Left ventricle myocardium superior (tissue), 1 donor: ENCODE measurements around the gene TTC13. TPM values are rescaled to one million over a fixed set of nuclear protein-coding genes. Genes with fewer than 3 reads are reported as not detected.

ENCODE experiments used
- ATAC-seq: fragments of 200-7000 bp; cut with Tn5 transposase; one replicate; pipeline ENCODE4 v1.9.1; 2020; ENCODE audit warnings: mild to moderate bottlenecking, moderate library complexity
- DNase-seq: peaks from one replicate; pipeline ENCODE4 v3.0.0-alpha.2; 2020
- intact Hi-C: fragments of 100-400 bp; cut with micrococcal nuclease; formaldehyde crosslinking; loops from one replicate; pipeline ENCODE4 v1.11.0; 2022
- total RNA-seq: library from RNA; stranded (reverse); fragmentation: NEBNext Ultra II Directional; extraction: Animal tissue kit (Norgen Biotek cat#: 25700); gene quantifications from one replicate; pipeline ENCODE4 v1.2.1, GENCODE V29; 2021
- donor health status: DM: no; HTN: yes; CAD: no; lungs with severe emphysema.

The TTC13 gene
- total RNA-seq, 1 donor from 2014 or later, result 6.2 TPM

- no peak for DNase-seq
- no peak for ATAC-seq
- intact Hi-C loops, result no loop called here
These were observed 87.2 kb downstream of the TTC13 start for GRCh38 chr1:230891413-230891812.

- intact Hi-C loops, result no loop called here
- DNase-seq (no peak), ATAC-seq (no peak)
These were observed 94.0 kb downstream of the TTC13 start for GRCh38 chr1:230884646-230885045.

- DNase-seq (no peak), ATAC-seq (peak; percentile 54)
- intact Hi-C loops, result no loop called here
These were observed 94.7 kb downstream of the TTC13 start for GRCh38 chr1:230883967-230884366.

- intact Hi-C loops, result no loop called here
- DNase-seq (no peak), ATAC-seq (no peak)
These were observed 98.9 kb downstream of the TTC13 start for GRCh38 chr1:230879778-230880177.

- ATAC-seq (peak; percentile 51), DNase-seq (no peak)
- intact Hi-C loops, result no loop called here
These were observed 100.1 kb downstream of the TTC13 start for GRCh38 chr1:230878591-230878990.

- DNase-seq (no peak), ATAC-seq (no peak)
- intact Hi-C loops, result no loop called here
These were observed 100.6 kb downstream of the TTC13 start for GRCh38 chr1:230877924-230878590.

- intact Hi-C loops, result no loop called here
- ATAC-seq (no peak), DNase-seq (no peak)
These were observed 101.3 kb downstream of the TTC13 start for GRCh38 chr1:230877146-230877923.

GRCh38 chr1:230876660-230877059 lies 102.0 kb downstream of the TTC13 start:
- intact Hi-C loops, result no loop called here
- DNase-seq (no peak), ATAC-seq (peak; percentile 52)

GRCh38 chr1:230875370-230875769 lies 103.3 kb downstream of the TTC13 start:
- intact Hi-C loops, result no loop called here
- no peak for ATAC-seq

GRCh38 chr1:230870916-230871315 lies 107.7 kb downstream of the TTC13 start:
- DNase-seq (no peak), ATAC-seq (no peak)
- intact Hi-C loops, result no loop called here

More at GRCh38 chr1:230875370-230875769, 103.3 kb downstream of the TTC13 start:
- DNase-seq, result no peak

- intact Hi-C loops, result loop anchor here (10.0 kb wide), 1 partner anchor 65 kb away; no protein-coding TSS in a partner anchor
- DNase-seq, result no peak
- no peak for ATAC-seq
These were observed 109.2 kb downstream of the TTC13 start for GRCh38 chr1:230869500-230869899.

GRCh38 chr1:230868736-230869385 lies 109.8 kb downstream of the TTC13 start:
- intact Hi-C loops, result loop anchor here (10.0 kb wide), 1 partner anchor 64 kb away; no protein-coding TSS in a partner anchor
- peak; percentile 68 for ATAC-seq
- peak; percentile 78 for DNase-seq

GRCh38 chr1:230867903-230868735 lies 110.5 kb downstream of the TTC13 start, which contains the start of gene C1orf198:
Gene C1orf198, minus strand, starts transcription at chr1:230868521. Its CDS starts 9 bp downstream, at chr1:230868512.
- ATAC-seq, result peak; percentile 92
- peak; percentile 86 for DNase-seq
- intact Hi-C loops, result loop anchor here (10.0 kb wide), 1 partner anchor 63 kb away; no protein-coding TSS in a partner anchor

- ATAC-seq, result peak; percentile 5
- intact Hi-C loops, result loop anchor here (10.0 kb wide), 1 partner anchor 63 kb away; no protein-coding TSS in a partner anchor
These were observed 111.4 kb downstream of the TTC13 start for GRCh38 chr1:230867101-230867902.

GRCh38 chr1:230866171-230867070 lies 112.2 kb downstream of the TTC13 start:
- no peak for DNase-seq
- intact Hi-C loops, result loop anchor here (10.0 kb wide), 1 partner anchor 62 kb away; no protein-coding TSS in a partner anchor
- peak; percentile 7 for ATAC-seq

More at GRCh38 chr1:230867101-230867902, 111.4 kb downstream of the TTC13 start:
- no peak for DNase-seq

GRCh38 chr1:230865062-230865817 lies 113.4 kb downstream of the TTC13 start:
- no peak for DNase-seq
- ATAC-seq, result no peak
- intact Hi-C loops, result loop anchor here (10.0 kb wide), 1 partner anchor 60 kb away; no protein-coding TSS in a partner anchor
